Type B pancreatic cell (in vitro differentiated cells): ENCODE results near the gene TFDP2. TPM values are rescaled to one million over a fixed set of nuclear protein-coding genes. Genes with fewer than 3 reads are reported as not detected.

Source experiments
- total RNA-seq: library from RNA; stranded (reverse); gene quantifications from 2 replicates; pipeline ENCODE4 v1.2.1, GENCODE V29; 2021; ENCODE audit warnings: low replicate concordance

Gene TFDP2
- total RNA-seq, 1 donor from 2014 or later: 80.9 TPM

Other genes starting within 250 kb of the TFDP2 start
- 16.9 and 18.0 TPM in 2 replicates for gene GK5, start 76.0 kb upstream of the TFDP2 start, total RNA-seq